IPS DF 6.9 (cell line): ENCODE results near the gene TM9SF4.
"Not testable (repeated sequence)": the region's sequence is repeated elsewhere in the genome, so short reads cannot be mapped to it uniquely, and the experiment has no call there.

ENCODE experiments used
- DNase-seq: peaks from one replicate; pipeline ENCODE4 v3.0.0-alpha.2; 2013; ENCODE audit warnings: low read depth, low spot score
- H3K27ac ChIP-seq: one replicate; pipeline ENCODE4 v1.5.1; 2013; ENCODE audit warnings: low read length, control low read depth
- H3K27me3 ChIP-seq: 2 replicates; pipeline ENCODE4 v1.6.1; 2013; ENCODE audit warnings: mild to moderate bottlenecking, low read length; ENCODE audit not compliant: control insufficient read depth, insufficient read depth
- H3K36me3 ChIP-seq: 2 replicates; pipeline ENCODE4 v1.6.1; 2013; ENCODE audit warnings: low read length; ENCODE audit not compliant: control insufficient read depth, insufficient read depth
- H3K4me1 ChIP-seq: 2 replicates; pipeline ENCODE4 v1.6.1; 2013; ENCODE audit warnings: low read length; ENCODE audit not compliant: control insufficient read depth, insufficient read depth
- H3K4me3 ChIP-seq: 2 replicates; pipeline ENCODE4 v1.5.1; 2013; ENCODE audit warnings: mild to moderate bottlenecking, low read length
- H3K9me3 ChIP-seq: 2 replicates; pipeline ENCODE4 v1.6.1; 2013; ENCODE audit warnings: low read length, inconsistent platforms; ENCODE audit not compliant: control insufficient read depth, insufficient read depth
- WGBS: extraction: QIAGEN DNeasy Blood & Tissue Kit; methylation state at CpG from one replicate; pipeline ENCODE4 v1.1.7; 2013; ENCODE audit warnings: mixed read lengths, missing lambda C conversion rate; ENCODE audit not compliant: insufficient read length, insufficient coverage; 5-methylcytosine and 5-hydroxymethylcytosine counted together

The TM9SF4 gene

GRCh38 chr20:32168184-32168910 lies 58.8 kb downstream of the TM9SF4 start:
- Histone ChIP-seq H3K4me1 (no peaks in the 10 kb centered on the region), H3K36me3 (peaks cover 15% of the 10 kb centered on the region), H3K9me3 (no peaks in the 10 kb centered on the region), H3K27ac (no peak overlapping the region), H3K27me3 (no peaks in the 10 kb centered on the region), H3K4me3 (no peak overlapping the region)
- no peak for DNase-seq
- WGBS: no CpG with 5 or more reads among the region's 2 CpGs

GRCh38 chr20:32177696-32178095 lies 68.2 kb downstream of the TM9SF4 start:
- not testable (repeated sequence) for H3K27me3 ChIP-seq
- no CpG with 5 or more reads among the region's 7 CpGs for whole genome bisulfite sequencing

GRCh38 chr20:32179515-32179914 lies 70.0 kb downstream of the TM9SF4 start:
- DNase-seq: no peak
- no peak overlapping the region for H3K27ac ChIP-seq
- H3K9me3 ChIP-seq: no peaks in the 10 kb centered on the region
- H3K27me3 ChIP-seq: no peaks in the 10 kb centered on the region
- no peaks in the 10 kb centered on the region for H3K36me3 ChIP-seq
- WGBS: no CpG with 5 or more reads among the region's 2 CpGs
- H3K4me3 ChIP-seq: no peak overlapping the region
- no peaks in the 10 kb centered on the region for H3K4me1 ChIP-seq

More at GRCh38 chr20:32177696-32178095, 68.2 kb downstream of the TM9SF4 start:
- H3K27ac ChIP-seq, H3K9me3 ChIP-seq, H3K4me3 ChIP-seq, DNase-seq, H3K4me1 ChIP-seq, H3K36me3 ChIP-seq: not testable (repeated sequence)

GRCh38 chr20:32179934-32180333 lies 70.4 kb downstream of the TM9SF4 start:
- H3K36me3 ChIP-seq: no peaks in the 10 kb centered on the region
- H3K9me3 ChIP-seq: no peaks in the 10 kb centered on the region
- WGBS: no CpG with 5 or more reads among the region's 4 CpGs
- no peak overlapping the region for H3K4me3 ChIP-seq
- H3K4me1 ChIP-seq: no peaks in the 10 kb centered on the region
- no peak overlapping the region for H3K27ac ChIP-seq
- H3K27me3 ChIP-seq: no peaks in the 10 kb centered on the region
- DNase-seq: no peak

- no CpG with 5 or more reads among the region's 2 CpGs for WGBS
Observed at GRCh38 chr20:32181606-32182005, 72.1 kb downstream of the TM9SF4 start.

GRCh38 chr20:32183947-32184635 lies 74.6 kb downstream of the TM9SF4 start:
- Histone ChIP-seq H3K36me3 (no peaks in the 10 kb centered on the region), H3K27me3 (no peaks in the 10 kb centered on the region), H3K27ac (no peak overlapping the region), H3K4me1 (no peaks in the 10 kb centered on the region), H3K4me3 (no peak overlapping the region), H3K9me3 (no peaks in the 10 kb centered on the region)
- DNase-seq: no peak
- WGBS: no CpG with 5 or more reads among the region's 4 CpGs

More at GRCh38 chr20:32181606-32182005, 72.1 kb downstream of the TM9SF4 start:
- no peak for DNase-seq
- H3K27me3 ChIP-seq: no peaks in the 10 kb centered on the region
- H3K4me3 ChIP-seq: no peak overlapping the region
- H3K36me3 ChIP-seq: no peaks in the 10 kb centered on the region
- H3K9me3 ChIP-seq: no peaks in the 10 kb centered on the region
- no peak overlapping the region for H3K27ac ChIP-seq
- H3K4me1 ChIP-seq: no peaks in the 10 kb centered on the region

GRCh38 chr20:32184961-32185603 lies 75.6 kb downstream of the TM9SF4 start:
- no CpG with 5 or more reads among the region's 10 CpGs for WGBS
- H3K36me3 ChIP-seq: no peaks in the 10 kb centered on the region
- no peaks in the 10 kb centered on the region for H3K9me3 ChIP-seq
- DNase-seq: no peak
- no peak overlapping the region for H3K27ac ChIP-seq
- no peaks in the 10 kb centered on the region for H3K4me1 ChIP-seq
- H3K4me3 ChIP-seq: no peak overlapping the region
- no peaks in the 10 kb centered on the region for H3K27me3 ChIP-seq

GRCh38 chr20:32186506-32186905 lies 77.0 kb downstream of the TM9SF4 start:
- DNase-seq: no peak
- no peak overlapping the region for H3K4me3 ChIP-seq
- H3K36me3 ChIP-seq: no peaks in the 10 kb centered on the region
- no peaks in the 10 kb centered on the region for H3K9me3 ChIP-seq
- WGBS: no CpG with 5 or more reads among the region's 1 CpG
- H3K27ac ChIP-seq: no peak overlapping the region
- H3K27me3 ChIP-seq: no peaks in the 10 kb centered on the region
- H3K4me1 ChIP-seq: no peaks in the 10 kb centered on the region; the same call in 1 of the 2 replicates

GRCh38 chr20:32188376-32189122 lies 79.0 kb downstream of the TM9SF4 start:
- Histone ChIP-seq H3K4me1 (no peaks in the 10 kb centered on the region; the same call in 1 of the 2 replicates), H3K27me3 (no peaks in the 10 kb centered on the region), H3K9me3 (no peaks in the 10 kb centered on the region), H3K36me3 (no peaks in the 10 kb centered on the region), H3K27ac (no peak overlapping the region), H3K4me3 (no peak overlapping the region)
- DNase-seq: no peak
- no CpG with 5 or more reads among the region's 17 CpGs for WGBS

- Histone ChIP-seq H3K9me3 (no peaks in the 10 kb centered on the region), H3K27me3 (no peaks in the 10 kb centered on the region), H3K27ac (no peak overlapping the region), H3K36me3 (no peaks in the 10 kb centered on the region), H3K4me1 (no peaks in the 10 kb centered on the region; the same call in 1 of the 2 replicates), H3K4me3 (no peak overlapping the region)
- no peak for DNase-seq
- no CpG with 5 or more reads among the region's 9 CpGs for WGBS
Observed at GRCh38 chr20:32189123-32189410, 79.6 kb downstream of the TM9SF4 start.
